ENCODE results near the gene SCN3B. TPM values are rescaled to one million over a fixed set of nuclear protein-coding genes. Genes with fewer than 3 reads are reported as not detected.

The SCN3B gene
- total and polyA plus RNA-seq, 9 of the 15 experiments (the other 6 are each of a cell fraction or from before 2014, with no cell fraction given): 0.01 to 0.15 (median 0.04) TPM; not detected in 6

DNA sequence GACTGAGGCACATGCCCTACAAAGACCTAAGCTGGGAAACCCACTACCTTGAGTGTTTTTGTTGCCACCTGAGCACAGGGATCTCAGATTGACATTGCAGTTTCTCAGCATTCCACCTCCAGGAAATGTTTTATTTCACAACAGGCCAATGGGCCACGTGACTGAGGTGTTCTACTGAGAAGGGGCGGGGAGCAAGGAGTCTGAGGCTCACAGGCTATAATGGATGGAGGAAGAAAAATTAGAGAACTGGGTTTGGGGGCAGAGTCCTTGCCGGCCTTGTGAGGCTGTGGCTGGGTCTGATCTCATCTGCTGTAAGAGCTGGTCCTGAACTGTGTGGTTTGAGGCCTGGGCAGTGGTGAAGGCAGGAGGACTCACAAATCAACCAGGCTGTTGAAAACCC, 46.3 kb upstream of the SCN3B start:
- TF ChIP-seq RBM25 (IDR thresholded peaks at IDR 0.05; ENCODE audit: low read depth, low read length, severe bottlenecking) (peak; percentile 54), SMARCB1 (IDR thresholded peaks at IDR 0.05; ENCODE audit: insufficient read length, low read depth) (no peak), CREBBP (IDR thresholded peaks at IDR 0.05; ENCODE audit: low read depth, low read length) (no peak), ZNF444 (CRISPR knock-in tag; IDR thresholded peaks at IDR 0.05) (no peak), ZNF778 (CRISPR knock-in tag; IDR thresholded peaks at IDR 0.05) (no peak), GTF2F1 (IDR thresholded peaks at IDR 0.05; ENCODE audit: low read depth, low read length) (no peak), ZNF146 (CRISPR knock-in tag; IDR thresholded peaks at IDR 0.05; ENCODE audit: unreplicated experiment) (no peak), JUN (IDR thresholded peaks at IDR 0.05; ENCODE audit: borderline replicate concordance, low read depth, low read length) (no peak), JUN (CRISPR knock-in tag; IDR thresholded peaks at IDR 0.05; ENCODE audit: borderline replicate concordance) (no peak), RAD51 (IDR thresholded peaks at IDR 0.05; ENCODE audit: borderline replicate concordance, low read depth) (0 out of 2 replicates have a peak, but pooled peaks have one; percentile 22), ZFX (CRISPR knock-in tag; IDR thresholded peaks at IDR 0.05) (no peak)
- TF ChIP-seq, protein P1, sequence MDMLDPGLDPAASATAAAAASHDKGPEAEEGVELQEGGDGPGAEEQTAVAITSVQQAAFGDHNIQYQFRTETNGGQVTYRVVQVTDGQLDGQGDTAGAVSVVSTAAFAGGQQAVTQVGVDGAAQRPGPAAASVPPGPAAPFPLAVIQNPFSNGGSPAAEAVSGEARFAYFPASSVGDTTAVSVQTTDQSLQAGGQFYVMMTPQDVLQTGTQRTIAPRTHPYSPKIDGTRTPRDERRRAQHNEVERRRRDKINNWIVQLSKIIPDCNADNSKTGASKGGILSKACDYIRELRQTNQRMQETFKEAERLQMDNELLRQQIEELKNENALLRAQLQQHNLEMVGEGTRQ (CRISPR knock-in tag; IDR thresholded peaks at IDR 0.05): peak; percentile 58
- TF ChIP-seq, protein P2, sequence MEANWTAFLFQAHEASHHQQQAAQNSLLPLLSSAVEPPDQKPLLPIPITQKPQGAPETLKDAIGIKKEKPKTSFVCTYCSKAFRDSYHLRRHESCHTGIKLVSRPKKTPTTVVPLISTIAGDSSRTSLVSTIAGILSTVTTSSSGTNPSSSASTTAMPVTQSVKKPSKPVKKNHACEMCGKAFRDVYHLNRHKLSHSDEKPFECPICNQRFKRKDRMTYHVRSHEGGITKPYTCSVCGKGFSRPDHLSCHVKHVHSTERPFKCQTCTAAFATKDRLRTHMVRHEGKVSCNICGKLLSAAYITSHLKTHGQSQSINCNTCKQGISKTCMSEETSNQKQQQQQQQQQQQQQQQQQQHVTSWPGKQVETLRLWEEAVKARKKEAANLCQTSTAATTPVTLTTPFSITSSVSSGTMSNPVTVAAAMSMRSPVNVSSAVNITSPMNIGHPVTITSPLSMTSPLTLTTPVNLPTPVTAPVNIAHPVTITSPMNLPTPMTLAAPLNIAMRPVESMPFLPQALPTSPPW (CRISPR knock-in tag; IDR thresholded peaks at IDR 0.05): no peak
- TF ChIP-seq, protein P3, sequence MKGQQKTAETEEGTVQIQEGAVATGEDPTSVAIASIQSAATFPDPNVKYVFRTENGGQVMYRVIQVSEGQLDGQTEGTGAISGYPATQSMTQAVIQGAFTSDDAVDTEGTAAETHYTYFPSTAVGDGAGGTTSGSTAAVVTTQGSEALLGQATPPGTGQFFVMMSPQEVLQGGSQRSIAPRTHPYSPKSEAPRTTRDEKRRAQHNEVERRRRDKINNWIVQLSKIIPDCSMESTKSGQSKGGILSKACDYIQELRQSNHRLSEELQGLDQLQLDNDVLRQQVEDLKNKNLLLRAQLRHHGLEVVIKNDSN (CRISPR knock-in tag; IDR thresholded peaks at IDR 0.05): peak; percentile 22; the same call in 1 of the 2 replicates
- TF ChIP-seq, protein P4, sequence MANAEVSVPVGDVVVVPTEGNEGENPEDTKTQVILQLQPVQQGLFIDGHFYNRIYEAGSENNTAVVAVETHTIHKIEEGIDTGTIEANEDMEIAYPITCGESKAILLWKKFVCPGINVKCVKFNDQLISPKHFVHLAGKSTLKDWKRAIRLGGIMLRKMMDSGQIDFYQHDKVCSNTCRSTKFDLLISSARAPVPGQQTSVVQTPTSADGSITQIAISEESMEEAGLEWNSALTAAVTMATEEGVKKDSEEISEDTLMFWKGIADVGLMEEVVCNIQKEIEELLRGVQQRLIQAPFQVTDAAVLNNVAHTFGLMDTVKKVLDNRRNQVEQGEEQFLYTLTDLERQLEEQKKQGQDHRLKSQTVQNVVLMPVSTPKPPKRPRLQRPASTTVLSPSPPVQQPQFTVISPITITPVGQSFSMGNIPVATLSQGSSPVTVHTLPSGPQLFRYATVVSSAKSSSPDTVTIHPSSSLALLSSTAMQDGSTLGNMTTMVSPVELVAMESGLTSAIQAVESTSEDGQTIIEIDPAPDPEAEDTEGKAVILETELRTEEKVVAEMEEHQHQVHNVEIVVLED (CRISPR knock-in tag; IDR thresholded peaks at IDR 0.05): no peak
- intact Hi-C loops (cut with micrococcal nuclease): no loop called here
- in situ Hi-C loops (cut with MboI): no loop called here
- Histone ChIP-seq H3K27me3 (ENCODE audit: control insufficient read depth in 2 of 2, insufficient read depth in 2 of 2, low read length in 2 of 2) (peaks cover 0 to 14% of the 10 kb centered on the region in 2 experiments; a peak in 2 of 5 replicates), H3K9ac (ENCODE audit: insufficient read depth in 1 of 2, low read depth in 2 of 2, low read length in 2 of 2) (no peak overlapping the region), H2AFZ (ENCODE audit: low read depth, low read length) (no peak overlapping the region), H4K20me1 (replicated peaks; ENCODE audit: control insufficient read depth, insufficient read depth, low read length) (no peaks in the 10 kb centered on the region), H3K4me3 (no peak overlapping the region), H3K9me3 (replicated peaks; ENCODE audit: control insufficient read depth, insufficient read depth, low read depth, low read length) (no peaks in the 10 kb centered on the region), H3K4me1 (replicated peaks in 1 of 2; ENCODE audit: control insufficient read depth in 2 of 2, insufficient read depth in 2 of 2, low read length in 2 of 2) (no peaks in the 10 kb centered on the region; a peak in 1 of 5 replicates), H3K9me1 (ENCODE audit: control insufficient read depth, insufficient read depth, low read length) (no peaks in the 10 kb centered on the region), H3K36me3 (ENCODE audit: control insufficient read depth, insufficient read depth, low read length) (no peaks in the 10 kb centered on the region), H3K79me2 (ENCODE audit: control insufficient read depth, insufficient read depth, low read length) (no peaks in the 10 kb centered on the region), H3K4me2 (ENCODE audit: insufficient read depth, low read length) (no peak overlapping the region), H3K27ac (ENCODE audit: extremely low read depth, low read depth, low read length) (no peak overlapping the region)
- DNase-seq (ENCODE audit: extremely low read depth in 1 of 4, low spot score in 3 of 4): no peak
- FAIRE-seq: no peak
- 0% methylated on average over 3 of the region's 3 CpGs for WGBS (ENCODE audit: insufficient coverage, low coverage, missing lambda C conversion rate)
- ATAC-seq: no peak
- POLR2A ChIA-PET: interaction anchor here (0.6 kb wide), 1 partner anchor 74 kb away, joined by 3 read pairs; no protein-coding TSS in a partner anchor
- no TSS peak for BruUV-seq (replicated peaks)
- CTCF ChIA-PET (ENCODE audit: low intra/inter-chr PET ratio): interaction anchor here (0.6 kb wide), 1 partner anchor 11 kb away, joined by 3 read pairs; no protein-coding TSS in a partner anchor
